SK-N-SH (cell line): ENCODE data around the gene JAM2.

Experiments
- CHD2 ChIP-seq: fragments of 150-350 bp; IDR thresholded peaks from 2 replicates; pipeline ENCODE4 v1.6.1; 2018; ENCODE audit warnings: low read length; ENCODE audit not compliant: partially characterized antibody
- CTCF ChIP-seq: fragments of 200-600 bp; sonication (generic); IDR thresholded peaks from 2 replicates; pipeline ENCODE4 v1.6.1; 2017; ENCODE audit warnings: antibody characterized with exemption, mild to moderate bottlenecking, moderate library complexity
- EP300 ChIP-seq, 2 experiments: IDR thresholded peaks; 2 replicates each; pipeline versions ENCODE4 v1.4.0 to v1.6.1; 2012; ENCODE audit warnings: borderline replicate concordance in 1 of 2, low read depth in 1 of 2, low read length in 1 of 2
- EZH2phosphoT487 ChIP-seq: fragments of 200-600 bp; sonication (generic); IDR thresholded peaks from 2 replicates; pipeline ENCODE4 v1.6.1; 2017; ENCODE audit warnings: low read depth, mixed run types, mild to moderate bottlenecking, antibody characterized with exemption, moderate library complexity, borderline replicate concordance
- MEF2A ChIP-seq: IDR thresholded peaks from 2 replicates; pipeline ENCODE4 v1.4.0; 2012; ENCODE audit warnings: low read depth, borderline replicate concordance
- NFIC ChIP-seq: IDR thresholded peaks from 2 replicates; pipeline ENCODE4 v1.4.0; 2012; ENCODE audit warnings: borderline replicate concordance
- NRF1 ChIP-seq: IDR thresholded peaks from 2 replicates; pipeline ENCODE4 v1.6.1; 2012; ENCODE audit warnings: low read depth, mild to moderate bottlenecking, low read length
- RAD21 ChIP-seq: IDR thresholded peaks from 2 replicates; pipeline ENCODE4 v1.6.1; 2012; ENCODE audit warnings: mild to moderate bottlenecking, low read length
- SIN3A ChIP-seq: IDR thresholded peaks from 2 replicates; pipeline ENCODE4 v1.6.1; 2012; ENCODE audit warnings: low read depth, mild to moderate bottlenecking, low read length, moderate library complexity, borderline replicate concordance
- TCF12 ChIP-seq: IDR thresholded peaks from 2 replicates; pipeline ENCODE4 v1.4.0; 2012
- YY1 ChIP-seq: IDR thresholded peaks from 2 replicates; pipeline ENCODE4 v1.4.0; 2012; ENCODE audit warnings: low read depth, mild to moderate bottlenecking
- ZBTB33 ChIP-seq: IDR thresholded peaks from 2 replicates; pipeline ENCODE4 v1.4.0; 2012; ENCODE audit warnings: low read depth, borderline replicate concordance

GRCh38 chr21:25615880-25616279 lies 23.2 kb upstream of the JAM2 start:
- TF ChIP-seq CTCF = no peak
- no peak for TF ChIP-seq ZBTB33
- TF ChIP-seq RAD21 = no peak
- no peak for TF ChIP-seq SIN3A
- no peak for TF ChIP-seq NFIC
- TF ChIP-seq EP300 (IDR thresholded peaks at IDR 0.05; ENCODE audit: borderline replicate concordance in 1 of 2, low read depth in 1 of 2, low read length in 1 of 2) = no peak
- TF ChIP-seq CHD2 = no peak
- TF ChIP-seq EZH2phosphoT487 = no peak
- no peak for TF ChIP-seq NRF1
- TF ChIP-seq YY1 = no peak
- no peak for TF ChIP-seq MEF2A
- no peak for TF ChIP-seq TCF12
